H9 (cell line): Measurements from ENCODE around the gene TMC6. TPM values are rescaled to one million over a fixed set of nuclear protein-coding genes. Genes with fewer than 3 reads are reported as not detected.

ENCODE experiments used
- DNase-seq: peaks from one replicate; pipeline ENCODE4 v3.0.0-alpha.2; 2017
- H2AFZ ChIP-seq: one replicate; pipeline ENCODE4 v1.6.1; 2013; ENCODE audit warnings: mild to moderate bottlenecking, low read length, control low read depth, moderate library complexity
- H2AK5ac ChIP-seq: 2 replicates; pipeline ENCODE4 v1.6.1; 2013; ENCODE audit warnings: low read length, control low read depth, mixed read lengths; ENCODE audit not compliant: insufficient read length
- H2BK120ac ChIP-seq: one replicate; pipeline ENCODE4 v1.6.1; 2013; ENCODE audit warnings: low read depth, mild to moderate bottlenecking, low read length, control low read depth, inconsistent platforms; ENCODE audit not compliant: poor library complexity, severe bottlenecking
- H2BK12ac ChIP-seq: 2 replicates; pipeline ENCODE4 v1.6.1; 2013; ENCODE audit warnings: low read length, control low read depth, mixed read lengths, low read depth; ENCODE audit not compliant: insufficient read length
- H2BK15ac ChIP-seq: 2 replicates; pipeline ENCODE4 v1.6.1; 2013; ENCODE audit warnings: low read depth, low read length, control low read depth
- H2BK20ac ChIP-seq: one replicate; pipeline ENCODE4 v1.6.1; 2013; ENCODE audit warnings: low read depth, mild to moderate bottlenecking, low read length, control low read depth, inconsistent platforms; ENCODE audit not compliant: poor library complexity, severe bottlenecking
- H2BK5ac ChIP-seq: 2 replicates; pipeline ENCODE4 v1.6.1; 2013; ENCODE audit warnings: low read length, control low read depth, mixed read lengths; ENCODE audit not compliant: insufficient read length
- H3K14ac ChIP-seq: 2 replicates; pipeline ENCODE4 v1.6.1; 2013; ENCODE audit warnings: low read length, control low read depth; ENCODE audit not compliant: insufficient read depth
- H3K18ac ChIP-seq: 2 replicates; pipeline ENCODE4 v1.6.1; 2013; ENCODE audit warnings: low read depth, mild to moderate bottlenecking, mixed read lengths, low read length, control low read depth; ENCODE audit not compliant: insufficient read length
- H3K23ac ChIP-seq: 2 replicates; pipeline ENCODE4 v1.6.1; 2013; ENCODE audit warnings: low read length, control low read depth, mixed read lengths, low read depth; ENCODE audit not compliant: insufficient read length
- H3K23me2 ChIP-seq: 2 replicates; pipeline ENCODE4 v1.6.1; 2013; ENCODE audit warnings: low read depth, mild to moderate bottlenecking, mixed read lengths, low read length, control low read depth; ENCODE audit not compliant: insufficient read length, poor library complexity, severe bottlenecking
- H3K27ac ChIP-seq: 2 replicates; pipeline ENCODE4 v1.5.1; 2013; ENCODE audit warnings: low read length, control low read depth, mixed read lengths, low read depth; ENCODE audit not compliant: insufficient read length
- H3K27me3 ChIP-seq: 2 replicates; pipeline ENCODE4 v1.6.1; 2013; ENCODE audit warnings: low read length, control low read depth, inconsistent platforms; ENCODE audit not compliant: insufficient read depth
- H3K4ac ChIP-seq: 2 replicates; pipeline ENCODE4 v1.6.1; 2013; ENCODE audit warnings: low read depth, mild to moderate bottlenecking, control low read depth, inconsistent platforms, low read length, moderate library complexity
- H3K4me1 ChIP-seq: 2 replicates; pipeline ENCODE4 v1.6.1; 2013; ENCODE audit warnings: low read length, control low read depth, inconsistent platforms; ENCODE audit not compliant: insufficient read depth
- H3K4me2 ChIP-seq: 2 replicates; pipeline ENCODE4 v1.6.1; 2013; ENCODE audit warnings: low read length, control low read depth, mixed read lengths; ENCODE audit not compliant: insufficient read length, insufficient read depth
- H3K56ac ChIP-seq: 2 replicates; pipeline ENCODE4 v1.6.1; 2013; ENCODE audit warnings: low read depth, mild to moderate bottlenecking, mixed read lengths, low read length, control low read depth; ENCODE audit not compliant: insufficient read length
- H3K79me1 ChIP-seq: 2 replicates; pipeline ENCODE4 v1.6.1; 2013; ENCODE audit warnings: low read depth, mild to moderate bottlenecking, moderate library complexity, low read length, control low read depth, inconsistent platforms; ENCODE audit not compliant: insufficient read depth, poor library complexity, severe bottlenecking
- H3K79me2 ChIP-seq: 2 replicates; pipeline ENCODE4 v1.6.1; 2013; ENCODE audit warnings: low read length, control low read depth, inconsistent platforms; ENCODE audit not compliant: insufficient read depth
- H3K9ac ChIP-seq: 2 replicates; pipeline ENCODE4 v1.6.1; 2013; ENCODE audit warnings: low read length, control low read depth, mixed read lengths; ENCODE audit not compliant: insufficient read length; ENCODE audit errors: extremely low read depth
- H3K9me3 ChIP-seq: one replicate; pipeline ENCODE4 v1.6.1; 2013; ENCODE audit warnings: low read depth, low read length, inconsistent platforms; ENCODE audit not compliant: control insufficient read depth
- H3T11ph ChIP-seq: one replicate; pipeline ENCODE4 v1.6.1; 2013; ENCODE audit warnings: mild to moderate bottlenecking, low read length, control low read depth, inconsistent platforms
- H4K20me1 ChIP-seq: one replicate; pipeline ENCODE4 v1.6.1; 2013; ENCODE audit not compliant: control insufficient read depth, insufficient read length, insufficient read depth
- H4K5ac ChIP-seq: 2 replicates; pipeline ENCODE4 v1.6.1; 2013; ENCODE audit warnings: low read depth, mild to moderate bottlenecking, mixed read lengths, low read length, control low read depth; ENCODE audit not compliant: insufficient read length
- H4K8ac ChIP-seq: replicated peaks from 2 replicates; pipeline ENCODE4 v1.6.1; 2013; ENCODE audit warnings: low read length, control low read depth, mixed read lengths, low read depth; ENCODE audit not compliant: insufficient read length
- H4K91ac ChIP-seq: 2 replicates; pipeline ENCODE4 v1.6.1; 2013; ENCODE audit warnings: low read depth, mild to moderate bottlenecking, moderate library complexity, mixed read lengths, low read length, control low read depth; ENCODE audit not compliant: insufficient read length
- H3K27ac Mint-ChIP-seq, 3 experiments: 2 replicates in 2 of 3; 3 replicates in 1 of 3; pipeline ENCODE4 v1.8.0; 2020 to 2021; ENCODE audit warnings: mixed read lengths in 3 of 3, mild to moderate bottlenecking in 1 of 3, moderate library complexity in 1 of 3
- H3K27me3 Mint-ChIP-seq: 2 replicates; pipeline ENCODE4 v1.8.0; 2021; ENCODE audit warnings: low read depth, mild to moderate bottlenecking, moderate library complexity, mixed read lengths
- H3K36me3 Mint-ChIP-seq, 3 experiments: 2 replicates in 2 of 3; 3 replicates in 1 of 3; pipeline ENCODE4 v1.8.0; 2020 to 2021; ENCODE audit warnings: low read depth in 3 of 3, mixed read lengths in 3 of 3; ENCODE audit not compliant: insufficient read depth in 1 of 3
- H3K4me1 Mint-ChIP-seq, 2 experiments: 2 replicates each; pipeline ENCODE4 v1.8.0; 2020; ENCODE audit warnings: mixed read lengths in 2 of 2
- H3K4me3 Mint-ChIP-seq, 2 experiments: 2 replicates in 1 of 2; 3 replicates in 1 of 2; pipeline ENCODE4 v1.8.0; 2020 to 2021; ENCODE audit warnings: mild to moderate bottlenecking in 2 of 2, mixed read lengths in 2 of 2, moderate library complexity in 1 of 2
- H3K9me3 Mint-ChIP-seq, 2 experiments: 2 replicates in 1 of 2; 3 replicates in 1 of 2; pipeline ENCODE4 v1.8.0; 2020; ENCODE audit warnings: mild to moderate bottlenecking in 2 of 2, mixed read lengths in 2 of 2, moderate library complexity in 1 of 2
- CTCF ChIP-seq: fragments of 200-600 bp; sonication (generic); conservative IDR thresholded peaks from 3 replicates; pipeline ENCODE4 v1.8.0; 2021; ENCODE audit warnings: antibody characterized with exemption, mild to moderate bottlenecking
- WGBS: extraction: QIAGEN DNeasy Blood & Tissue Kit; methylation state at CpG from one replicate; pipeline ENCODE4 v1.1.7; 2013; ENCODE audit warnings: missing lambda C conversion rate, low lambda C conversion rate, mixed read lengths; ENCODE audit not compliant: insufficient read length; ENCODE audit errors: extremely low coverage; 5-methylcytosine and 5-hydroxymethylcytosine counted together
- total RNA-seq: library from RNA; stranded (reverse); gene quantifications from 2 replicates; pipeline ENCODE4 v1.2.1, GENCODE V29; 2021

TMC6 gene
- total RNA-seq, 1 experiment from 2014 or later, result 86.8 TPM

- Histone ChIP-seq H3K4me1 (no peaks in the 10 kb centered on the region; the same call in 1 of the 2 replicates), H3K9ac (no peak overlapping the region), H2AFZ (no peak overlapping the region), H3K23me2 (no peaks in the 10 kb centered on the region), H3K27ac (no peak overlapping the region), H3K9me3 (no peaks in the 10 kb centered on the region), H2BK15ac (no peak overlapping the region), H2BK20ac (no peak overlapping the region), H3K79me2 (no peaks in the 10 kb centered on the region), H3K27me3 (no peaks in the 10 kb centered on the region), H2BK120ac (no peak overlapping the region), H3K14ac (no peak overlapping the region), H3K18ac (no peak overlapping the region), H3K4me2 (no peak overlapping the region), H4K91ac (no peak overlapping the region), H4K8ac (no peak overlapping the region), H4K5ac (no peak overlapping the region), H2AK5ac (no peak overlapping the region), H3K4ac (no peak overlapping the region), H2BK5ac (no peak overlapping the region), H3K79me1 (no peaks in the 10 kb centered on the region), H3T11ph (no peak overlapping the region), H3K56ac (no peak overlapping the region), H4K20me1 (no peaks in the 10 kb centered on the region), H2BK12ac (no peak overlapping the region), H3K23ac (no peak overlapping the region)
- DNase-seq, result peak; percentile 30
- Mint-ChIP-seq H3K4me3 (no peak overlapping the region), H3K36me3 (peaks cover 7 to 32% (median 22%) of the 10 kb centered on the region in 3 experiments), H3K4me1 (no peaks in the 10 kb centered on the region), H3K9me3 (no peaks in the 10 kb centered on the region), H3K27me3 (no peaks in the 10 kb centered on the region), H3K27ac (no peak overlapping the region)
- no CpG with 5 or more reads among the region's 35 CpGs for whole genome bisulfite sequencing
- TF ChIP-seq CTCF, result no peak
Measured at GRCh38 chr17:78120971-78121800, 7.4 kb downstream of the TMC6 start.
